ENCODE measurements around the gene ASB18.

The ASB18 gene

DNA sequence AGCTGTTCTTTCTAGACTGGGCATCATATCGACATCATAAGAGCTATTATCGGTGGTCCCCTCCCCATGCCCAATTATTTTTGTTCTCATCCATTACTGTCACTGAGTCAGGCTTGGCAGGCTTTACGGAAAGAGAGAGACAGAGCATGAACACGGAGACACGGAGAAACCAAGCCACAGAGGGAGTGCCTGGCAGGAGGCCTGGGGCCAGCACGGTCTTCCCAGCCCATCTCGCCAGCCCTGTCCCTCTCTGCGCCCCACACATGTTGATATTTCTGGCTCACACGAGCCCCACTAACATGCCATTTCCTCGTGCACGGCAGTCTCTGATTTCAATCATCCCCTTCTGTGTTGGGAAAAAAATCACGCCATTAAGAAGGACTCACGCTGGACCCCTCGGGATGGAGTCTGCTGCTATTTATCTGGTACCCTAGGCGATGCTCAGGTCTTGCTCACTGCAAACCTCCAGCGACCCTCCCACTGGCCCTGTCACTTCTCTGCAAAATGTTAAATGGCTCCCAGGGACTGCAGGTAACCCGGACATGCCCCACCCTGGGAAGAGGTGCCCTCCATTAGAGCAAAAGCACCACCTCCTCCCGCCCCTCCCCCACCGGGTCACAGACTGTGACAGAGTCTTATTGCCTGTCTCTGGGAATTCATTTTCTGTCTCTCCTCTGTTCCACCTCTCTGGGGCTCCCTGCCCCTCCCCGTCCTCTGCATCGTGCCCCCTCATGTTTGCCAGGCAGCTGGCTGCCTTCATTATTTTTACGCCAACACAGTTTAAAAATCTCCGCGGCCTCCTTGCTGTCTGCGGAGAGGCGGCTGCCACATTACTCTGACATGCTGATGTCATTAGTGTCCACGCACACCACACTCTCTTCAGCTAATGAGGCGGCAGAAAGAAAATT, 55.9 kb downstream of the ASB18 start:
- DNase-seq (ENCODE audit: low spot score), result no peak
- no peak for FAIRE-seq

DNA sequence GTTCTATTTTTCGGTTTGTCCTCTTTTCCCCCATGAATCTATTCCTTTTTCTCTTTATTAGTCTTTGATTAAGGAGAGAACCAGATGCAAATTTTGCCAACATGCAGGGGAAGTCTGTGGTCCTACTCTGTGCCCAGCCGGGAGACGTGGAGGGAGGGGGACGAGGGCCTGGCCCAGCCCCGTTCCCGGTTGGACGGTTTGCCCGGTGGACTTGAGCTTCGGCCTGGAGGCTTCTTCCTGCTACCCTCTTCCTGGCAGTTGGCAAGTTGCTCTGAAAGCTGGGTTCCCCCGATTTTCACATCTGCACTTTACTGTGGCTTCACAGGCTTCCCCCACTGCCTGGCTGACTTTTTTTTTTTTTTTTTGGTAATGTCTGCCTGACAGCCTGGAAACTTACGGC, 56.7 kb downstream of the ASB18 start:
- DNase-seq (ENCODE audit: low spot score) (no peak), FAIRE-seq (no peak)

DNA sequence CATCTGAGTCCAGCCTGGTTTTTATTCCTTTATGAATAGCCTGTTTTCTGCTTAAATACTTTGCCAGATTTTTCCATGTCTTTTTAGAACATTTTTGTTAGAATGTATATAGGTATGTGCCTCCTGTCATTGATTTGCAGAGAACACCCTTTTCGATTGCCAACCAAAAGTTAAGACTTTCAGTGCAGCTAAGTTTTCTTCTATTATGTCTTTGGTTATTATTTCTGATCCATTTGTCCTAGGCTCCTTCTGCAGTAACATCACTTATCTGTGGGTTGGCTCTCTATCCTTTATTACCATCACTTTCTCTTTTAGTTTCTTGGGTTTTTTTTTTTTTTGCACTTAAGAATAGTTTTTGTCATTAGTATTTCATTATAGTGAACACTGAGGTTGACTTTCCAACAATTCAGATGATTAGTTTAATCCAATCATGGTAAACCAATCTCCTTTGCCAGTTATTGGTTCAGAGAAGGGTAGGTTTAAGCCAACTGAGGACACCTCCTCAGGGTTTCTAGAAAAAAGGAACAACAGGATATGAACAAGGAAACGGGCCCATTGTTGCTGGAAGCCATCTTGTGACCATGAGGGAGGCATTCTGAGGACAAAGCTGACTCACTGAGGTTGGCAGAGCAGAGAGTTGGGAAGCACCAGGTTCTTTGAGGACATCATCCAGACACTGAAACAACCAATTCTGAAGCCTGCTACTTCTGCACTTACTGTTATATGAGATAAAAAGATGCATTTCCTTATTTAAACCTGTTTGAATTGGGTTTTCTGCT, 58.1 kb downstream of the ASB18 start:
- FAIRE-seq, result no peak
- DNase-seq (ENCODE audit: low spot score), result no peak

DNA sequence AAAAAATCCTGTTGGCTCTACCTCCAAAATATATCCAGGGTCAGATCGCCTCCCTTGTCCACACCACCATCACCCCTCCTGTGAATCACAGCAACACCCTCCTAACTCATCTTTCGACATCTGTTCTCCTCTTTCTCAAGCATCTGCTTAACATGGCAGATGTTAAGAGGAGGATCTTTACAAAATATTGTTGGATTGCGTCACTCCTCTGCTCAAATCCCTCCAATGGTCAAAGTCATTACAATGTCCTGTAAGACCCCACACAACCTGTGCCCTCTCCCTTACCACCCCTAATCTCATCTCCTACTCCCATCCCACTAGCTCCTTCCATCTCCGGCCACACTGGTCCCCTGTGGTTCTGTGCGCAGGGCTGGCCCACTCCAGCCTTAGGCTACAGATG, 59.3 kb downstream of the ASB18 start:
- FAIRE-seq, result no peak
- no peak for DNase-seq (ENCODE audit: low spot score)

DNA sequence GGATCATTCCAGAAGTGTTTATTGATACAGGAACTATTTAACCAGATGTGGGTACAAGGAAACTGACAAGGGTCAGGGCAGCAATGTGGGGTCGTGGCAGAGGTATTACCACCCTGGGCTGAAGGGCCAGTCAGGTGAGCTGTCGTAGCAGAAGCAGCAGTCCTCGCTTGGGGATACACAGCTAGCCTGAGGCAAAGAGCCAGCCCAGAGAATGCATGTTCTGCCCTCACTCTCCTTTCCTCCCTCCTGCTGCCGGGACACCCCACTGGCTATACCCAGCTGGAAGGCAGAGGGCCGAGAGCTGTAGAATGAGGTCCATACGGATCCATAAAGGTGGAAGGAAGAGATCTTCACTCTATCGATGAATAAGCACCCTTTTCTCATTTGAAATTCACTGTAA, 63.8 kb downstream of the ASB18 start:
- no peak for FAIRE-seq
- DNase-seq (ENCODE audit: low spot score), result no peak

DNA sequence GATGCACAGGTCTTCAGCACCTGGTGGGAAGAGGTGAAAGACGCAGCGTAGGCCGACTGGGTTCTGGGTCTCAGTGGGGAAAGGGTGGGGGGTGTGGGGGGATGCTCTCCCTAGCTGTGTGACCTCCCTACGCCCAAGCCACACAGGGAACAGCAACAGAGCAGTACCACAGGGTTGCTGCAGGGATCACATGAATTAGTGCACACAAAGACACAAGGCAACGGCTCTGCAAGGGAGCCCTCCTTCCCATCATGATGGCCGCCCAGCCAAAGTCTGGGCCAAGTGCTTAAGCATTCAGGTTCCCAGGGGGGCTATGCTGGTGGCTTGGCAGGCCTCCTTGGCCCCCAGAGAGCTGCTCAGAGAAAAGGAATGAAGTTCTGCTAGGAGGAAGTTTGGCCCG, 67.8 kb downstream of the ASB18 start:
- DNase-seq (ENCODE audit: low spot score), result no peak
- no peak for FAIRE-seq

DNA sequence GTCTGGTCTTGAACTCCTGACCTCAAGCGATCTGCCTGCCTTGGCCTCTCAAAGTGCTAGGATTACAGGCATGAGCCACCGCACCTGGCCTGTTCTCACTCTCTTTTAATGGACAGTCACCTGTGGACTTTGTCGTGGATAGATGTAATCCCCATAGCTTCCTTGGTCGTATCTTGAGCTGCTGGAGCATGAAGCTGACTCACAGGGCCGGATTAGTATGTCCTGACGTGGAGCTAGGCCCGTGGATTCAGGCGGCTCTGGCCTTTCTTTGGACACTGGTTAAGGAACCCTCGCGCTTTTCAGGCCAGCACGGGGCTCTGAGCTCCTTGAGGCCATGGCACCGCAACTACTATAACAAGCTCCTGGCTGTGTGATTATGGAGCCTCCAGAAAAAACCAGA, 68.5 kb downstream of the ASB18 start:
- peak; percentile 79 for FAIRE-seq
- peak; percentile 77 for DNase-seq (ENCODE audit: low spot score)

DNA sequence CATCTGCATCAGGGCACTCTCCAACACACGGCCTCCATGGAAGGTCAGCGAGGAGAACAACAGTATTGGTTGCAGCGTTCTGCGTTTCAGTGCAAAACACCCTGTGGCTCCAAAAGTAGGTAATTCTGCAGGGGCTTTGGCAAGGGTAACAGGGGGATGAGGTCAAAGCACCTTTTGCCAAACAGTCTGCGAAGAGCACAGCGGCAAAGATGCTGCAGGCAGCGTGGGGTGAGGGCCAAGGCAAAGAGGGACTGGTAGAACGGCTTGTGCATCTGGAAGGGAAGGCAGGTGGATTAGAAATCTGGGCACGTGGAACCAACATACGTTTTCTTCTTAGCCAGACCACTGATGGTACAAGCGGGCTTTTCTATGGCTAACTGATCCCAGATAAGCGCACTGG, 69.4 kb downstream of the ASB18 start:
- FAIRE-seq (no peak), DNase-seq (ENCODE audit: low spot score) (no peak)

DNA sequence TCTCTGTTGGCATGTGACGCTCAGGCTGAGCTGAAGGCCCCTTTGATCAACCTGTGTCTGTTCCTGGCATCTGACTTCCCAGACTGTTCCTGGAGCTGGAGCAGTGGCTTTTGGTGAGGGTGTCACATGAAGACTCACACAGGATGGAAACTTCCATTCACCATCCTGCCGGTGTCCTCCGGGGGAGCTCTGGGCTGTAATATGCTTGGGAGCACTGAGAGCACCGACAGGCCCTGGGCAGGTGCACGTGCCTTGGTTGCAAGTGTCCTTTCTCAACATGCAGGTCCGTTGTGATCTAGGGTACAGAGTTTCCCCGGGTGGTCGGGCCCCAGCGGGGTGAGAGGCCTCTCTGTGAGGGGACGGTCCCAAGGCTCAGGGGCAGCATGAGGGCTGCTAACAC, 71.2 kb downstream of the ASB18 start:
- FAIRE-seq, result no peak

DNA sequence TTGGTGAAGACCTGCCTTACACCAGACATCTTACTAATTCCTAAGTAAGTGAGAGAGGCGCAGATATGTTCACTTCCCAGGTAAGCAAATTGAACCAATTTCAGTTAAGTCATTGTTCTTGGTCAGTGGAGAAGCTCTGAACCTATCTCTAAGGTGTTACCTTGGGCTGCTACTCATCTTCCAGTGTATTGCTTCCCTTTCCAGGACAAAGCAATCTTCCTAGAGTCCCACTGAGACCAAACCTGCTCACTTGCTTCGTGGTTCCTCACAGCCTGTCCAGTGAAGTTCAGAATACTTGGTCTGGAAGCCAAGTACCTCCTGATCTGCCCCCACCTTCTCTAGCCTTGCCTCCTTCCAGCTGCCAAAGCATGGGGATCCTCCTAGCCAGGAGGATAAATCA, 73.5 kb downstream of the ASB18 start:
- DNase-seq (ENCODE audit: low spot score), result no peak
- no peak for FAIRE-seq

More for the DNA sequence above, 71.2 kb downstream of the ASB18 start:
- DNase-seq (ENCODE audit: low spot score), result no peak

DNA sequence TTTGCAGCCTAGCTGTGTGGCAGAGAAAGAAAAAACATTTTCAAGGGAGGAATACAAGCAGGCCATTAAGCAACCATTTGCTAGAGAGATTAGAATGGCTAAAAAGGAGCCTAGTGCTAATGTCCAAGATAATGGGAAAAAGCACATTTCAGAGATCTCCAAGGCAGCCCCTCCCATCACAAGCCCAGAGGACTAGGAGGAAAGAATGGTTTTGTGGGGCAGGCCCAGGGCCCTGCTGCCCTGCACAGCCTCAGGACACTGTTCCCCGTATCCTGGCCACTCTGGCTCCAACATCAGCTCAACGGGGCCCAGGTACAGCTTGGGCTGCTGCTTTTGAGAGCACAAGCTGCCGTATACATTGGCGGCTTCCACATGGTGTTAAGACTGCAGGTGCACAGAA, 79.5 kb downstream of the ASB18 start:
- no peak for FAIRE-seq
- no peak for DNase-seq (ENCODE audit: low spot score)

DNA sequence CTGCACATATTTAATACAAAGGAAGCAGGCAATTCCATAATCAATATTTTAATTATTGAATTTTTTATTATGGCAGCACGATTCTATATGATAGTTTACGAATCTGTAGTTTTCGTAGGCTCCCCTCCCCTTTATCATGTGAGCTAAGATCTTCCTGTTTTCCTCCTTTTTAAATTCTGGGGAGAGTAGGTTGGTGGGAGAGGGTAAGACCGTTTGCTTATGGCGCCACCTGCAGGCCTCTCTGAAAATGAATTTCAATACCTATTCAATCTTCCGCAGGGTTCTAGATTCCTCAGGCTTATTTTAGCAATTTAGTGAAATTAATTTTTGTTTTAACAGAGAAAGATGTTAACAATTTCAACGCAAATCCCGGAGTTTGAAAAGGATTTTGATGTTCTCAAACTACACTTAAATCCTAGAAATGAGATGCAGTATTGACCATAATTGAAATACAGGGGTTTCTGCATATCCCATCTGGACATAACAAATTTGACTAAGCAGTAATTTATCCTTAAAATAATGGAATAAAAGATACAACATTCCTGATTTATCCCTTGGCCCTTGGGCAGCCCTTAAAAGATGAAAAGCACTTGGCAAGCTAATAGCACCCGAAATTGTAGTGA, 83.3 kb downstream of the ASB18 start:
- FAIRE-seq, result peak; percentile 76
- DNase-seq (ENCODE audit: low spot score), result peak; percentile 42

DNA sequence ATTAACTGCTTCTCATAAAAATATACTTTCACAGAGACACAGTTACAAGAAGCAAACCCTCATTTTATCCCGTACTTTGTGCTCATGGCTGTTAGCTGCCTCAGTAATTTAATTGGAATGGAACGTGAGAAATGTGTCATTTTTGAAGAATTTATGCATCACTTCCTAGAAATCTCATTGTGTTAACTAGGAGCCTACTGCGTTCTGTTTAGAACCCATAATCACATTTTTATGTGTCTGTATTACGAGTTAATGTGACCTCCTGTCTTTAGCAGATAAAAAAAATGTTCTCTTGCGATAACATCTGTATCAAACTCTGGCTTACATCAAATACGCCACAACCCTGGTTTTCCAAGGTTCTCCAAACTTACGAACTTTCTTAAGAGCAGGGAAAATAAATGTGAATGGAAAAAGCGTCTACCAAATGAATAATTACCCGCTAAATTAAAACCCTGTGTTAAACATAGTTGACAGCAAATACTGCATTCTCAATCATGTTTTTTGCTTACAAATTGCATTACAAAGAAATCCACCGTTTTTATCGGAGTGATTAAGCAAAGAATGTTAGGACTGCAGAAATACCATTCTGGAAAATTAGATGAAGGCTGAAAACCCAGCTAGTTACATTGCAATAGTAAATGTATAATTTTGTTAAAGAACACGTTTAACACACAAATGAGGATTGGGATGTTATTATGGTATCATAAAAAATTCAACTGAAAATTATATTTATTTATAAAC, 84.0 kb downstream of the ASB18 start:
- DNase-seq (ENCODE audit: low spot score) (peak; percentile 27), FAIRE-seq (no peak)

DNA sequence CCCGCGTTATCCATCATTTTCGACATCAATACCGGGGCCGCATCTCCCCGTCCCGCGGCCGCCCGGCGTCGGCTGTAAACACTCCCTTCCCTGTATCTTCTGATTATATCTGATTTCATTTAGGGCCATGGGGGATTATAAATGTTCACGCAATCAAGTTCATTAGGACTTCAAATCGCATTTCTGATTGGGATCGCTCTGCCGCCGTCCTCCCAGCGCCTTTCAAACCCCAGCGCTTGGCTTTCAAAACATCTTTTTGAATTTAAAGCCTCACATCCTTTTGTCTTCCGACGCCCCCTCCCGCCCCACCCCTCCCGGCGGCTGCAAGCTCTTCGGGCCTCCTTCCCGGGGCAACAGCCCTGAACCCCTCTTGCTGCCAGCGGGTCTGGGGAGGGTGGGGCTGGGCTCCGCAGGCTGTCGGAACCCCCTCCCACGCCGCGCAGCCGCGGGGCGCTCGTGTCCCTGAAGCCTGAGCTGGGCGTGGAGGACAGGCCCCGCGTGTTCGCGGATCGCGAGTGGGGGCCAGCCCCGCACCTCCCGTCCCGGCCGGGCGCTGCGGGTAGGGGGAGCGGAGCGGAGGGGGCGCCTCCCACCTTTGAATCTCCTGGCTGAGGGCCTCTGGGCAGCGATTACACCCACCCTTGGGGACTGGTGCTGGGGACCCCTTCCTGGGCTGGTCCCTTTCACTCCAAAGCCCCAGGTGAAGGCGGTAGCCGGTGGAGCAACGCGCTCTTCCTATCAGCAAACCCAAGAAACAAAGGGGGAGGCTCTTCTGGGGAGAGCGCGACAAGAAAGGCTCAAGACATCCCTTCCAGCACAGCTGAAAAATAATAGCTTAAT, 84.8 kb downstream of the ASB18 start:
- no peak for DNase-seq (ENCODE audit: low spot score)
- FAIRE-seq, result no peak

DNA sequence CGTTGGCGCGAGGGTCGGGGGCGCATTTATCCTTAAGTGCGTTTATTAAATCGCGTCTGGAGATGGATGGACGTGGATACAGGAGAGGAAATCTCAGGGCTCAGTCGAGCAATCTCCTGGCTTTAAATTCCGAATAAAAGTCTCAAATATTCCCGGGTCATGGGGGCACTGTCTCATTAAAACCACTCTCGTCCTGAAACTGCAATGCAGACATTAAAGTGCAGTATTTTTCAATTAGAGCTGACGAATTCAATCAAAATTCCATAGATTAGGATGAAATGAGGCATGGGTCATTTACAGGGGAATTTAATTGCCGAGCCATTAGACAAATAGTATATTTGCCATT, 85.3 kb downstream of the ASB18 start:
- FAIRE-seq, result no peak
- no peak for DNase-seq (ENCODE audit: low spot score)

DNA sequence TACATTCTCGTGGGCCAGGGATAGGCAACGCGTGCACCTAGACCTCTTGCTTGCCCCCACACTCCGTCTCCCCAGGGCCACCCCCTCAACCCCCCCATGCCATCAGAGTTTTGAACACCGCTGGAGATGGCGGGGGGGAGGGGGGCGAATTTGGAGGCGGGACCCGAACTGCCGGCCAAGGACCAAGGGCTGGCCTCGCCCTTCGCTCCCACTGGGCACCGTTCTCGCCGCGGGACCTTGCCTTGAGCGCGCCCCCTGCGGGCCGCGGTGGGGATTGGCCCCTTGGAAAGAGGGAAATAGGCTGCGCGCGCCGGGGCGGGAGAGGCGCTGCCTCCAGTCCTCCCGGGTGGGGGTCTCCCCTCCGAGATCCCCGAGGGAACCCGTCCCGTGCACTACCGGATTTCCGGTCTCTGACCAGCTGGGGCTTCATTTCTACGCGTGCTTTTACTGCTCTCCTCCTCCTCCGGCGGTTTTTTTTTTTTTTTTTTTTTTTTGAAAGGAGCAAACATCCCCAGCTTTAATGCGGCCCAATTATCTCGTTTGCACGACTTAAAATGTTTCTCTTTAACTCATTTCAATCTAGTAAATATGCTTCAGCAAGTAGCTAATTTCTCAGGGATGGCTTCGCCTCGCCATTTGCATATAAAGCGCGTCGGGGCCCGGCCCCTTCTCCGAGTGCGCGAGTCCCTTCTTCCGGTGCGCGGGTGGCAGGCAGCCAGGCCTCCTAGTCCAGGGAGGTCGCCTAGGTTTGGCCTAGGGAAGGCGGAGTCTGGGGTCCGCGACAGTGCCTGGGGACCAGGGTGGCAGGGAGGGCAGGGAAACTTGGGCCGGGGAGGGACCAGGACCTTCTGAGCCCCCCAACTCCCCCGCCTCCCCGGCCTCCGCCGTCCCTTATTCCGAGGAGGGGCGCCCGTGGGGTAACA, 86.0 kb downstream of the ASB18 start:
- no peak for FAIRE-seq
- no peak for DNase-seq (ENCODE audit: low spot score)

DNA sequence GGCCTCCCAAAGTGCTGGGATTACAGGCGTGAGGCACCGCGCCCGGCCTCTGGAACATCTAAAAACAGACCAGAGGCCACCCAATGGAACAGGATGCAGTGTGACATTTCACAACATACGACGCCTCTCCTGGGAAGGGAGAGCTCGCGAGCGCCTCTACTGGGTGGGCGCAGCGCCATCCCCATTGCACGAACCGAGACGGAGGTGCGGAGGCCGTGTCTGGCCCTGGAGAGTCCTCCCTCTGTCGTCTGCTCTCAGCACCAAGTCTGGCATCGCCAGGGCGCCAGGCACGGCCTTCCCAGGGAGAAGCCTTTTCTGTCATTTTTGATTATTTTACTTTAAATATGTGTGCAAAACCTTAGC, 86.6 kb downstream of the ASB18 start:
- FAIRE-seq (no peak), DNase-seq (ENCODE audit: low spot score) (no peak)

DNA sequence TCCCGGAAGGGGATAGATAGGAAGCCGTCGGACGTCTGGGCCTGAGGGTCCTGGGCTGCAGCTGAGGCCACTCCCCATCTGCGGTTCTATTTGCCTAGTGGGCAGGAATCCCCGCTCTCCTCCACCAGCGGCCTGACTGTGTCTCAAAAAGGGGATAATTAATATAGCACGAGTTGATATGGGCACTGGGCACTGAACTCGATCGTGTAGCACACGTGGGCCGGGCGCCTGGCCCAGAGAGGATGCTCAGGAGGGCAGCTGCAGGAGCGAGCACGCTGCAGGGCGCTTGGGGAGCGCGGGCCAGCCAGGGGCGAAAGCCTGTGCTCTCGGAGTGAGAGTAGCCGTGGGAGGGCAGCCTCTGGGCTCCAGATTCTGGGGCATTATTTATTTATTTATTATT, 87.3 kb downstream of the ASB18 start:
- DNase-seq (ENCODE audit: low spot score), result no peak
- FAIRE-seq, result no peak

DNA sequence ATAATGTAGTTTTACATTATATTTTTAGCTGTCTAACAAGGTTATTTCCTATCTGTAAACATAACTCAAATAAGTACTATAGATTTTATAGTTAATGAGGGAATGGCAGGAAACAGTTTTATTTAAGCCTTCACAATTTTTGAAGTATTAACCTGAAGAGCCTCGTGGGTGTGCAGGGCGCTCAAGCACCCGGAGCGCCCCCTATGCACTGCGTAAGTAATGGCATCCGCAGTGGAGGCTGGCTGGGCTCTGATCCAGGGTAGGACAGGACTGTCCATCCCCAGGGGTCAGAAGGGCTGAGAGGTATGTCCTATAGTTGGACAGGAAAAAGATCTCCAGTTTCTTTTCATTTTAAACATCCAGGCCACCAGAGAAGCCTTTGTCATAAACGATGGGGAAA, 87.8 kb downstream of the ASB18 start:
- DNase-seq (ENCODE audit: low spot score) (no peak), FAIRE-seq (no peak)

Data from RCC 7860 (cell line).